NCI-H1694 (cell line): ENCODE measurements around the gene FANCL.
"Not testable (repeated sequence)": the region's sequence is repeated elsewhere in the genome, so short reads cannot be mapped to it uniquely, and the experiment has no call there.

Experiments used
- DNase-seq: peaks from one replicate; lab custom pipeline; 2025; lab: John Stamatoyannopoulos, UW

The FANCL gene

DNA sequence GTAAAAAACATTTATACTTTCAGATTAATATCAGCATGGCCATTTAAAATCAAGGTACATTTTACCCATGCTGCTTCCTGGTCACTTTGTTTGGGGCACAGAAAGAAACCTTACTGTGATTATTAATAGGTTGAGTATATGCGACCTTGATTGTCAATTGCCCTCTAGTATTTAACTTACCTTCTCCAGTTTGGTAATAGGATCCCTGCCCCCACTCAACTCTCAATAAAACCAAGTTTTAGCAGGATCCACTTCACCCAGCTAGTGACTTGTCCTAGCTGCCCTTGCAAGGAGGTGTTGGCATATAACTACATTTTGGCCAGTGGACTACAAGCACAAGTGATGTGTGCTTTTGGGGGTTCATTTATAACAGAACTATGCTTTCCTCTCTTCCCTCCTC is 34.3 kb downstream of the FANCL start:
- no peak for DNase-seq

DNA sequence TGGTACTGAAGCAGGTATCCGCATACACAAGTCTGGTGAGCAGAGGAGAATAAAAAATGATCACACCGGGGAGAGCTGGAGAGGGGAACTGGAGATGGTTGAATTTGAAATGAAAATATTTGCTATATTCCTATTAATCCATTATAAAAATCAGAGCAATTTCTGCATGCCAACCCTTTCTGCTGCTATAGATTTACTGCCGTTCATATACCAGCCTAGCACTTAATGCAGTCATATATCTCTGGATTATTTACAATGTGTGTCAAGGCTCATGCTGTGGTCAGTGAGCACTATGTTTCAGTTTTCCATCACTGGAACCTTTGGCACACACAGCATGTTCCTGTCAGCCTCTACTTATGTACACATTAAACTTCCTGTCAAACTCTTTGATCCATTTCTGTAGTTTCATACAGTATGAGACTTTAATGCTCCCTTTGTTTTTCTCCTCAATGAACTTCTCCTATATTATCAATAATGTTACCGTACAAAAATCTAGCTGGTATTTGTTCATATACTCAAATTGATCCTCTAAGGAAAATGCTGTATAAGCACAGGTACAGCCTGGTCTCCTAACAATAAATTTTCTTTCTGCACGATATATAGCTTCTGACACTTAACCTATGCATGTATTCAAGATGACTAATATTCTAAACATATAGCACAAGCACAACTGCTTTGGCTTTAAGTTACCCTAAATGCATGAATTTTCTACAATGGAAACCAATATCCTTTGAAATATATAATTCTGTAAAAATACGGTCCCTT is 36.7 kb downstream of the FANCL start:
- DNase-seq, result no peak

DNA sequence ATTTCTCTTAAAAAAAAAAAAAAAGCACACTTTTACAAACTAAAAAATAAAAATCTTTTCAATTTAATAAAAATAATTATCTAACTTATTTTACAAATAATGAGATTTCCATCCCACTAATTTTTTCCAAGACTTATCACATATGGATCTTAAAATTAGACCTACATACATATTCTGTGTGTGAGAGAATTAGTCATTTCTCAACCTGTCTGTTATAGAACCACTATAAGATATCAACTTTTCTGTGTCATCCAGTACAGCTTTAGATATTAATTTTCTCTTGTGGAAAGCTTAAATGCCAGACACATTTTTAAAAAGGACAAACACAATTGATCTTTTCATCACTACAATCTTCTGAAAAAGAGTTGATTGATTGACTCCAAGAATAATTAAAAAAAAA is 38.1 kb downstream of the FANCL start:
- DNase-seq, result no peak

DNA sequence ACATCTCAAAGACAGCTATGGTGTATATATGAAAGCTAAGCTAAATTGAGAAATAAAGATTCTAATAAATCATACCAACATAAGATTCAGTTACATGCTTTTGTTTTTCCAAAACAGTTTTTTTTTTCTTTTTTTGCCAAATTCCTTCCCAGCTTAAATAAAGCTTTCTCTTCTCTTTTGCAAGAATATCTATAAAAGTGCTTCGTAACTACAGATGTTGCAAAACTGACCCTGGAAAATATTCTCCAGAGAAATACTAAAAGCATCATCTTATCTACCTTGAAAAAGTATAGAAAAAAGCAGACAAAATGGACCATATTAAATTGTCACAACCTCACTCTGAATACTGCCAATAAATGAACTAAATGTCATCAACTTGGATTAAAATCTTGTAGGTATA is 38.7 kb downstream of the FANCL start:
- DNase-seq, result no peak

DNA sequence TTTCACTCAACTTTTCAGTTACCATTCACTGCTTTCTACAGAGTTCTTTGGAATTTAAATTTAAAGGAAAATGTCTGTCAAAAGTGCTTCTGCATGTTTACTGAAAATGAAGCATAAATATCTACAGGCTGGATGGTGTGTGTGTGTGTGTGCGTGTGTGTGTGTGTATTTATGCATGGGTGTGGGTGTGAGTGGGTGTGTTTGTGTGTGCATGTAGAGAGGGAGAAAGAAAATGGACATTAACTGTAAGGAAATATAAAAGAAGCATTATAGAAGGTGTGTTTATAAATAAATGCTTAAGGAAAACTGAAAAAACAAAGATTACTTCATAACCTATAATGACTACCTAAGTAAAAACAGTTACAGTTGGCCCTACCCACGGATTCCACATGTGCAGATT is 43.2 kb downstream of the FANCL start:
- no peak for DNase-seq

DNA sequence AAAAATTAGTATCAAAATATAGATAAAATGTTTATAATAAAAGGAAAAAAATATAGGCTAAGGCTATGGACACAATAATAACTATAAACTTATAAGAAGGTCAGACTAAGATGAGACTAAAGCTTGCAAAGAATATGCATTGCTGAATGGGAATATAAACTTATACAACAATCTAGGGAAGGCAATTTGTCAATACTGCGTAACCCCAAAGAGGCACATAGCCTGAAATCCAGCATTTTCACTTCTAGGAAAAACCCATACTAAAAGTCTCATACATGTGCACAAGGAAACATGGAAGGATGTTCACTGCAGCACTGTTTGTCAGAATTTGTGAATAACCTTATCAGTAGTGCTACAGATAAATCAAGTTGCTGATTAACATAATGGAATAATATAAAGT is 45.5 kb downstream of the FANCL start:
- DNase-seq, result no peak

DNA sequence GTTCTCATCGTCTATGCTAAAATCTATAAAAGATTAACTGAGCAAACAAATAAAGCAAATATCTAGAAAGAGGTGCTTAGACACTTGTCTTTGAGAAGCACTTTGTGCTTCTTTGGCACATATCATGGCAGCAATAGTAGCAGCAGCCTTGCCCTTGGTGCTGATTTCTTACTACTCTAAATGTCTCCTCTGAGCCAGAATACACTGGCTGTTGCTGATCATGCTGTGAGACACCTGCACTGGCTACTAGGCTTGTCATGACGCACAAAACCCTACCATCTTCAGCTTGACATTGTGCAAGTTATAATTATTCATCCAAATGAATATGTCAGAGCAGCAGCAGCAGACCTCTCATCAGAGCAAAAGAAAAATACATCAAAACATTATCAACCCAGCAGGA is 46.7 kb downstream of the FANCL start:
- DNase-seq, result no peak

DNA sequence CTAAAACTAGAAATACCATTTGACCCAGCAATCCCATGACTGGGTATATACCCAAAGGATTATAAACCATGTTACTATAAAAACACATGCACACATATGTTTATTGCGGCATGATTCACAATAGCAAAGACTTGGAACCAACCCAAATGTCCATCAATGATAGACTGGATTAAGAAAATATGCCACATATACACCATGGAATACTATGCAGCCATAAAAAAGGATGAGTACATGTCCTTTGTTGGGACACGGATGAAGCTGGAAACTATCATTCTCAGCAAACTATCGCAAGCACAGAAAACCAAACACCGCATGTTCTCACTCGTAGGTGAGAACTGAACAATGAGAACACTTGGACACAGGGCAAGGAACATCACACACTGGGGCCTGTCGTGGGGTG is 54.1 kb downstream of the FANCL start:
- not testable (repeated sequence) for DNase-seq

DNA sequence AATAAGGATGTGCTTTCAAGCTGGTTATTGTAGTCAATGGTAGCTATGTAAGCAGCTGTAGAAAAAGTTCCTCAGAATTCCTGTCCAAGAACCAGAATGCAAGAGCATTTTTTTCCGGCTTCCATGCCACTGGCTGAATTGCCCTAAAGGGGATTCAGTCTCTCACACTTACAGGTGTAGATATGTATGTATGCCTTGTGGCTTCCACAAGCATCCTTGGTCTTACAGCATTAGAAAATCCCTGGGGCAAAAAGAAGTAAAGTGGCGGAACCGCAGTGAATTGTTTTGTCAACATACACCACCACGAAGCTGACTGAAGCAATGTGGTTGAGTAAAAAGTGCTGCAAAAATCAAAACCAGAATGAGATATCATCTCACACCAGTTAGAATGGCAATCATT is 54.6 kb downstream of the FANCL start:
- DNase-seq, result no peak

DNA sequence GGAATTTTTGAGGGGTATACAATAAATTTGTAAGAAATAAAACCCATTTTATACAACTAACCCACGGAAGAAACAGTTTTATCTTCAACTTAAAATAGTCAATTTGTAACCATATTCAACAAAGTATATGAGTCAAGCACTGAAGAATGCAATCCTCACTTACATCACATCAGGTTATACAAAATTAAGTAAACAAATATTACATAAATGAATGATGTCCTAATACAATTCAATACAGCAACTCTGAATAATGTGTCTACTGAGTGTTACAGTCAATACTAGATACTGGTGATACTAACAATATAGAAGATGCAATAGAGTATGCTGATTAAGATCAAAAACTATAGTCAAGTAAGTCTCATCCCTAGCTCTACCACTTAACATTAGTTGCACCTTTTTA is 58.6 kb downstream of the FANCL start:
- DNase-seq, result no peak

DNA sequence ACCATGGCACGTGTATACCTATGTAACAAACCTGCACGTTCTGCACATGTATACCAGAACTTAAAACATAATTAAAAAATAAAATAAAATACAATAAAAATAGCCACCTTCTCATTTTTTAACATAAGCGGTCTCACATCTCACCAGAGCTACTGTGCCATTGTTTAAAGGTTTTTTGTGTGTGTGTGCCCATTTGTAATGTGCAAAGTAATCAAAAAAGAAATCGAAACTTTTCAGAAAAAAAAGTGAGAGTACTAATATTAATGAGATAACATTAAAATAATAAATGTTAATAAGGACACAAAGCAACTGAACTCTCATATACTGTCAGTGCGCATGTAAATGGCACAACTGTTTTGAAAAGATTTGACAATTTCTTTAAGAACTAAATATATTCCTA is 60.5 kb downstream of the FANCL start:
- no peak for DNase-seq

DNA sequence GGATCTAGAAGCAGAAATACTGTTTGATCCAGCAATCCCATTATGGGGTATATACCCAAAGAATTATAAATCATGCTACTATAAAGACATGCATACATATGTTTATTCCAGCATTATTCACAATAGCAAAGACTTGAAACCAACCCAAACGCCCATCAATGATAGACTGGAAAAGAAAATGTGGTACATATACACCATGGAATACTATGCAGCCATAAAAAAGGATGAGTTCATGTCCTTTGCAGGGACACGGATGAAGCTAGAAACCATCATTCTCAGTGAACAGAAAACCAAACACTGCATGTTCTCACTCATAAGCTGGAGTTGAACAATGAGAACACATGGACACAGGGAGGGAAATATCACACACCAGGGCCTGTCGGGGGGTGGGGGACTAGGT is 61.0 kb downstream of the FANCL start:
- not testable (repeated sequence) for DNase-seq

DNA sequence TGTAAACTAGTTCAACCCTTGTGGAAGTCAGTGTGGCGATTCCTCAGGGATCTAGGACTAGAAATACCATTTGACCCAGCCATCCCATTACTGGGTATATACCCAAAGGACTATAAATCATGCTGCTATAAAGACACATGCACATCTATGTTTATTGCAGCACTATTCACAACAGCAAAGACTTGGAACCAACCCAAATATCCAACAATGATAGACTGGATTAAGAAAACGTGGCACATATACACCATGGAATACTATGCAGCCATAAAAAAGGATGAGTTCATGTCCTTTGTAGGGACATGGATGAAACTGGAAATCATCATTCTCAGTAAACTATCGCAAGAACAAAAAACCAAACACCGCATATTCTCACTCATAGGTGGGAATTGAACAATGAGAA is 63.9 kb downstream of the FANCL start:
- not testable (repeated sequence) for DNase-seq

DNA sequence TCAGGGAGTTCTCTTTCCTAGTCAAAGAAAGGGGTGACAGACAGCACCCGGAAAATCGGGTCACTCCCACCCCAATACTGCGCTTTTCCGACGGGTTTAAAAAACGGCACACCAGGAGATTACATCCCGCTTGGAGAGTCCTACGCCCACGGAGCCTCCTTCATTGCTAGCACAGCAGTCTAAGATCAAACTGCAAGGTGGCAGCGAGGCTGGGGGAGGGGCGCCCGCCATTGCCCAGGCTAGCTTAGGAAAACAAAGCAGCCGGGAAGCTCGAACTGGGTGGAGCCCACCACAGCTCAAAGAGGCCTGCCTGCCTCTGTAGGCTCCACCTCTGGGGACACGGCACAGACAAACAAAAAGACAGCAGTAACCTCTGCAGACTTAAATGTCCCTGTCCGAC is 69.3 kb downstream of the FANCL start:
- not testable (repeated sequence) for DNase-seq

DNA sequence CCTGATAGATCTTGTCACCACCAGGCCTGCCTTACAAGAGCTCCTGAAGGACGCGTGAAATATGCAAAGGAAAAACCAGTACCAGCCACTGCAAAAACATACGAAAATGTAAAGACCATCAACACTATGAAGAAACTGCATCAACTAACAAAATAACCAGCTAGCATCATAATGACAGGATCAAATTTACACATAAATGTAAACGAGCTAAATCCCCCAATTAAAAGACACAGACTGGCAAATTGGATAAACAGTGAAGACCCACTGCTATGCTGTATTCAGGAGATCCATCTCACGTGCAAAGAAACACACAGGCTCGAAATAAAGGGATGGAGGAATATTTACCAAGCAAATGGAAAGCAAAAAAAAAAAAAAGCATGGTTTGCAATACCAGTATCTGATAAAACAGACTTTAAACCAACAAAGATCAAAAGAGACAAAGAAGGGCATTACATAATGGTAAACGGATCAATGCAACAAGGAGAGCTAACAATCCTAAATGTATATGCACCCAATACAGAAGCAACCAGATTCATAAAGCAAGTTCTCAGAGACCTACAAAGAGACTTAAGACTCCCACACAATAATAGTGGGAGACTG is 70.7 kb downstream of the FANCL start:
- DNase-seq, result not testable (repeated sequence)

DNA sequence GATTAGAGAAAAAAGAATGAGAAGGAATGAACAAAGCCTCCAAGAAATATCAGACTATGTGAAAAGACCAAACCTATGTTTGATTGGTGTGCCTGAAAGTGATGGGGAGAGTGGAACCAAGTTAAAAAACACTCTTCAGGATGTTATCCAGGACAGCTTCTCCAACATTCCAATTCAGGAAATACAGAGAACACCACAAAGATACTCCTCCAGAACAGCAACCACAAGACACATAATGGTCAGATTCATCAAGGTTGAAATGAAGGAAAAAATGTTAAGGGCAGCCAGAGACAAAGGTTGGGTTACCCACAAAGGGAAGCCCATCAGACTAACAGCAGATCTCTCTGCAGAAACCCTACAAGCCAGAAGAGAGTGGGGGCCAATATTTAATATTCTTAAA is 71.3 kb downstream of the FANCL start:
- DNase-seq, result not testable (repeated sequence)

DNA sequence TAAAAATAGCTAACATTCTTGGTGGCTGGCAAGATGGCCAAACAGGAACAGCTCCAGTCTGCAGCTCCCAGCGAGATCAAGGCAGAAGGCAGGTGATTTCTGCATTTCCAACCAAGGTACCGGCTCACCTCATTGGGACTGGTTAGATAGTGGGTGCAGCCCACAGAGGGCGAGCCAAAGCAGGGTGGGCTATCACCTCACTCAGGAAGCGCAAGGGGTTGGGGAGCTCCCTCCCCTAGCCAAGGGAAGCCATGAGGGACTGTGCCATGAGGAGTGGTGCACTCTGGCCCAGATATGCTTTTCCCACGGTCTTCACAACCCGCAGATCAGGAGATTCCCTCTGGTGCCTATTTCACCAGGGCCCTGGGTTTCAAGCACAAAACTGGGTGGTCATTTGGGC is 73.0 kb downstream of the FANCL start:
- DNase-seq, result not testable (repeated sequence)

DNA sequence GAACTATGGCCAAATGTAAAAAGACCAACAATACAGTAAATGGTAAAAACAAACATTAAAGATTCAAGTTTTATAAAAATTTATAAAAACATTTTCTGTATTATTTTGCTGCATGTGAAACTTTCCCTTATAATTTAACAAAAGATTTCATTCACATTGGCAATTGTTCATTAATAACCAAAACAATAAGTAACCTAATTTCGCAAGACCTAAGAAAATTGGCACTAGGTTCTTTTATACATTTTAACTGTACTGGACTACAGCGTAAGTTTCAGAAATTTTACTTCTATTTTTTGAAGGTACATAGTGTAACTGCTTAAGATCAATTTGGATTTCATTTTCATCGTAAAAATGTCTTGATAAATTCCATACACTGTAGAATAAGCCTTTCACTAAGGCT is 77.2 kb downstream of the FANCL start:
- DNase-seq, result no peak

DNA sequence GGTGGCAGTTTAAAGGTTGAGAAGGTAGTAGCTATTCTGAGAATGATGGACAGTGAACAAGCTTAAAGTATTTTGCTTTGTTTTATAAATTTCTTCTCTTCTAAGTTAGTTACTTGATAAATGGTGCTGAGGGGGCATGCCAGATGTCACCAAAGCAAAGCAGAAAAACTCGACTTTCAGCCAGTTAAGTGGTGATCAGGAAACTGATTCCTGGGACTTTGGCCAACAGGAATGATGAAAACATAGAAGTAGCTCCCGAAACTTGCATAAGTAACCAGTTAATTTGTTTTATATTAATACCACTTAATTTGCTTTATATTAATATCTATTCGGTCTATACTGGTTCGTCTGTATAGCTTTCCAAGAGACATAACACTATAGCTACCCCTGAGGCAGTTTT is 82.6 kb downstream of the FANCL start:
- no peak for DNase-seq

DNA sequence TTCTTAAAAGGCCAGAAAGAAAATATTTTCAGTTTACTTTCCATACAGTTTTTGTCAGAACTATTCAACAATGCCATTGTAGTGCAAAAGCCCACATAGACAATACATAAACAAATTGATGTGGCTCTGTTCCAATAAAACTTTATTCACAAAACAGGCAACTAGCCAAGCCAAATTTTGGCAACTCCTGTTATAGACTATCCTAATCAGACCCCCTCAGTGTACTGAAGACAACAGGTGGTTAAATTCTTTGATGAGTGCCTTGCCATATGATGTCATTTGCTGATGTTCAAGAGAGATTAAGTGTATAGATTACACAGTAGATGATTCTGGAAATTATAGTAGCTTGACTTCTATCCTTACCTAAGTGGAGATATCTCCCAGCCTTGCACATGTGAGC is 83.4 kb downstream of the FANCL start:
- DNase-seq, result no peak

DNA sequence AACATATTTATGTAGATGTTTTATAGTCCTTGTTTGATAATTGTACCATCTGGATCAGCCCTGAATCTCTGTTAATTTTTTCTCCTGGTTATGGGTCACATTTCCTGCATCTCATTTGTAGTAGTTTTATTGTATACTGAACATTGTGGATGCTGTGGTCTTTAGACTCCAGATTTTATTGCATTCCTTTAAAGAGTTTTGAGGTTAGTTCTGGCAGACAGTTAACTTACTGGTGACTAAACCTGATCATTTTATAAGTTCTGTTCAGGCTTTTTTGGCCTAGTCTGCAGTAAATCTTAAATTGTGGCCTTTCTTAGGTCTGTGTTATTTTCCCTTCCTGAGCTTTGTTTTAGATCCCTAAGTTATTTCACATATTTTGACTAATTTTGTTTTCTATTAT is 84.3 kb downstream of the FANCL start:
- DNase-seq, result no peak

DNA sequence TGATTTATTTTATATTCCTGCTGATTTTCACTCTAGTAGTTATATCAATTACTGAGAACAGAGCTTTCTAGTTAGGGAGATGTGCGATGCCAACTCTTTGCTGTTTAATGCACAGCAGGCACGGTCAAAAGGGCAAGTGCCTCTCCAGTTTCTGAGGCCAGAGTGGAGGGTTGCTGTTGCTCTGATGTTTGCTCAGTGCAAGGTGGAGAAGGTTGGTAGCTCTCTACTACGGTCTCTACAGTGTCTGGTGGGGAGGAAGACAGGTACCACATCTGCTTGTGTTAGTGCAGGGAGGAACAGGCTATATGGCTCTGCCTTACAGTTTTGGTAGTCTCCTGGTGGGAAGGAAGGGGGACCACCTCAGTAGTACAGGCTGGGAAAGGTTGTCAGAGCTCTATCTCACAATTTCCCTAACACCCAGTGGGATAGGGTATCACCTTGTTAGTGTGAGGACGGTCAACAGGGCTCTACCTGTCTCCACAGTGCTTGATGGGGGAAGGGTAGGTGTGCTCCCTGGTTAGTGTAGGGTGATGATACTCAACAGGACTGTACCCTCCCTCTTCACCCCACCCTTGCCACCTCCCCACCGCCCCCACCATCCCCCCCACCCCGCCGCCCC is 85.9 kb downstream of the FANCL start:
- no peak for DNase-seq

DNA sequence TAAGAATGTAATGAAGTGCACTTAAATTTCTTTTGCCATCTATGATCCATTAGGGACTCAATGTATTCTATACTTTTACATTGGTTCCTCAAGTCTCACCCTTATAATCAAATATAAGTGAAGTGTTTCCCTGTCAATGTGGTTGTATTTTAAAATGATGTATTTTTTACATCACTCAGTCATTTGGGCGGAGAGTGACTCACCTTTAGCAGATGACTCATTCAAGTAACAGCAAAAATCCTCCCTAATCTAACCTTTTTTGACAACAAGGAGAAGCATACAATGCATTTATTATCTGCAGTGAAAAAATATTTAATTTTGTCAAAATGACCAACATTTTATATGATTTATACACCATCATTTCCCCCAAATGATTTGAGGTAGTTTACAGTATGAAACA is 94.4 kb downstream of the FANCL start:
- no peak for DNase-seq

DNA sequence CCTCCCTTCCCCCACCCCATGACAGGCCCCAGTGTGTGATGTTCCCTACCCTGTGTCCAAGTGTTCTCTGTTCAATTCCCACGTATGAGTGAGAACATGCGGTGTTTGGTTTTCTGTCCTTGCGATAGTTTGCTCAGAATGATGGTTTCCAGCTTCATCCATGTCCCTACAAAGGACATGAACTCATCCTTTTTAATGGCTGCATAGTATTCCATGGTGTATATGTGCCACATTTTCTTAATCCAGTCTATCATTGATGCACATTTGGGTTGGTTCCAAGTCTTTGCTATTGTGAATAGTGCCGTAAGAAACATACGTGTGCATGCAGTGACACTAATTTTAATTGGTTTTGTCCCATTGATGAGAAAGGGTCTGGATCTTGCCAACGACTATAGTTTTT is 95.4 kb downstream of the FANCL start:
- DNase-seq, result not testable (repeated sequence)
